Measurements from ENCODE around the gene DNAH5. TPM values are rescaled to one million over a fixed set of nuclear protein-coding genes. Genes with fewer than 3 reads are reported as not detected.

The DNAH5 gene
- total RNA-seq, 2 experiments from 2014 or later = not detected

GRCh38 chr5:13898569-13898968, 45.9 kb downstream of the DNAH5 start:
- H3K36me3 ChIP-seq (ENCODE audit: insufficient read depth, low read length) = no peaks in the 10 kb centered on the region
- peaks cover 3% of the 10 kb centered on the region for H3K9me3 Mint-ChIP-seq
- H3K27me3 Mint-ChIP-seq = no peaks in the 10 kb centered on the region
- H3K4me1 ChIP-seq (ENCODE audit: insufficient read depth, low read length) = no peaks in the 10 kb centered on the region
- POLR2A ChIA-PET = no interaction called here
- H3K4me3 ChIP-seq (ENCODE audit: low read length) = no peak overlapping the region
- ATAC-seq (ENCODE audit: poor library complexity) = no peak
- CTCF ChIA-PET = no interaction called here
- H3K27ac Mint-ChIP-seq = no peak overlapping the region
- H3K27ac ChIP-seq (ENCODE audit: low read depth in 1 of 2, low read length in 2 of 2) = no peak overlapping the region
- intact Hi-C loops (cut with DNase I, micrococcal nuclease) = no loop called here
- peaks cover 0 to 10% of the 10 kb centered on the region in 2 experiments for H3K9me3 ChIP-seq (ENCODE audit: control insufficient read depth in 1 of 2, insufficient read depth in 1 of 2, low read length in 2 of 2)
- DNase-seq = no peak
- H3K4me1 Mint-ChIP-seq (ENCODE audit: low read depth) = no peaks in the 10 kb centered on the region
- no peak overlapping the region for H3K4me3 Mint-ChIP-seq
- H3K27me3 ChIP-seq (ENCODE audit: control insufficient read depth in 1 of 2, insufficient read depth in 2 of 2, low read length in 2 of 2) = no peaks in the 10 kb centered on the region
- H3K36me3 Mint-ChIP-seq (ENCODE audit: low read depth) = no peaks in the 10 kb centered on the region
- TF ChIP-seq CTCF (IDR thresholded peaks at IDR 0.05) = no peak

GRCh38 chr5:13878357-13878756, 66.1 kb downstream of the DNAH5 start:
- Mint-ChIP-seq H3K36me3 (ENCODE audit: low read depth) (no peaks in the 10 kb centered on the region), H3K27me3 (no peaks in the 10 kb centered on the region), H3K9me3 (peaks cover 18% of the 10 kb centered on the region), H3K27ac (no peak overlapping the region), H3K4me3 (no peak overlapping the region), H3K4me1 (ENCODE audit: low read depth) (no peaks in the 10 kb centered on the region)
- intact Hi-C loops (cut with DNase I, micrococcal nuclease) = no loop called here
- H3K4me3 ChIP-seq (ENCODE audit: low read length) = no peak overlapping the region
- no peak for TF ChIP-seq CTCF (IDR thresholded peaks at IDR 0.05)
- H3K27ac ChIP-seq (ENCODE audit: low read depth in 1 of 2, low read length in 2 of 2) = no peak overlapping the region
- POLR2A ChIA-PET = no interaction called here
- ATAC-seq (ENCODE audit: poor library complexity) (no peak), DNase-seq (no peak)
- no peaks in the 10 kb centered on the region for H3K27me3 ChIP-seq (ENCODE audit: control insufficient read depth in 1 of 2, insufficient read depth in 2 of 2, low read length in 2 of 2)
- peaks cover 0 to 17% of the 10 kb centered on the region in 2 experiments for H3K9me3 ChIP-seq (ENCODE audit: control insufficient read depth in 1 of 2, insufficient read depth in 1 of 2, low read length in 2 of 2)
- CTCF ChIA-PET = no interaction called here
- H3K4me1 ChIP-seq (ENCODE audit: insufficient read depth, low read length) = no peaks in the 10 kb centered on the region
- no peaks in the 10 kb centered on the region for H3K36me3 ChIP-seq (ENCODE audit: insufficient read depth, low read length)

- ChIA-PET CTCF (no interaction called here), POLR2A (no interaction called here)
- Mint-ChIP-seq H3K4me3 (no peak overlapping the region), H3K27me3 (no peaks in the 10 kb centered on the region), H3K36me3 (ENCODE audit: low read depth) (no peaks in the 10 kb centered on the region), H3K4me1 (ENCODE audit: low read depth) (no peaks in the 10 kb centered on the region), H3K9me3 (peaks cover 5% of the 10 kb centered on the region), H3K27ac (no peak overlapping the region)
- Histone ChIP-seq H3K4me1 (ENCODE audit: insufficient read depth, low read length) (no peaks in the 10 kb centered on the region), H3K4me3 (ENCODE audit: low read length) (no peak overlapping the region), H3K27ac (ENCODE audit: low read depth in 1 of 2, low read length in 2 of 2) (no peak overlapping the region), H3K27me3 (ENCODE audit: control insufficient read depth in 1 of 2, insufficient read depth in 2 of 2, low read length in 2 of 2) (no peaks in the 10 kb centered on the region), H3K36me3 (ENCODE audit: insufficient read depth, low read length) (no peaks in the 10 kb centered on the region), H3K9me3 (ENCODE audit: control insufficient read depth in 1 of 2, insufficient read depth in 1 of 2, low read length in 2 of 2) (peaks cover 0 to 4% of the 10 kb centered on the region in 2 experiments)
- no peak for DNase-seq
- no peak for ATAC-seq (ENCODE audit: poor library complexity)
- intact Hi-C loops (cut with DNase I, micrococcal nuclease) = no loop called here
- no peak for TF ChIP-seq CTCF (IDR thresholded peaks at IDR 0.05)
These were observed 77.7 kb downstream of the DNAH5 start for GRCh38 chr5:13866792-13867191.
